Measurements from ENCODE around the gene PSAPL1.

Gene PSAPL1

GRCh38 chr4:7473081-7473480, 38.4 kb upstream of the PSAPL1 start:
- H3K27ac ChIP-seq (ENCODE audit: low read depth, low read length) = no peak overlapping the region
- H3K18ac ChIP-seq (ENCODE audit: low read length) = no peak overlapping the region
- no peaks in the 10 kb centered on the region for H3K79me2 ChIP-seq (ENCODE audit: control insufficient read depth, insufficient read depth, low read length, poor library complexity)
- no peaks in the 10 kb centered on the region for H3K79me1 ChIP-seq (ENCODE audit: low read length)
- peaks cover 0 to 4% of the 10 kb centered on the region in 2 experiments for H3K4me1 ChIP-seq (ENCODE audit: control insufficient read depth in 1 of 2, insufficient read depth in 2 of 2, low read length in 2 of 2)
- no peak overlapping the region for H3K9ac ChIP-seq (ENCODE audit: low read length)
- H2AFZ ChIP-seq (ENCODE audit: insufficient read depth, low read length, poor library complexity) = no peak overlapping the region
- no peaks in the 10 kb centered on the region for H3K36me3 ChIP-seq (ENCODE audit: control insufficient read depth in 1 of 2, insufficient read depth in 2 of 2, low read length in 2 of 2)
- no peak overlapping the region for H2BK5ac ChIP-seq (ENCODE audit: low read depth, low read length, poor library complexity)
- no peaks in the 10 kb centered on the region for H3K27me3 ChIP-seq (ENCODE audit: insufficient read depth, low read length)
- DNase-seq = no peak
- no peak overlapping the region for H3K23ac ChIP-seq (ENCODE audit: low read length)
- H2BK120ac ChIP-seq (ENCODE audit: insufficient read depth, low read length, poor library complexity) = no peak overlapping the region
- H2BK12ac ChIP-seq (ENCODE audit: low read length) = no peak overlapping the region
- H3K4me3 ChIP-seq (ENCODE audit: low read depth, low read length) = no peak overlapping the region
- no peak overlapping the region for H4K12ac ChIP-seq (ENCODE audit: low read depth, low read length)
- whole genome bisulfite sequencing (ENCODE audit: extremely low coverage, insufficient coverage, insufficient read length) = no CpG with 5 or more reads among the region's 10 CpGs
- peaks cover 5% of the 10 kb centered on the region for H3K9me3 ChIP-seq (ENCODE audit: insufficient read depth, low read depth, low read length)
- no peak overlapping the region for H4K91ac ChIP-seq (ENCODE audit: low read depth, low read length)
- no peak overlapping the region for H2AK5ac ChIP-seq (ENCODE audit: low read length)
- no peak overlapping the region for H3K4ac ChIP-seq (ENCODE audit: low read depth, low read length)
- H4K8ac ChIP-seq (ENCODE audit: low read depth, low read length) = no peak overlapping the region
- H3K14ac ChIP-seq (ENCODE audit: low read length) = no peak overlapping the region
- no peak overlapping the region for H3K4me2 ChIP-seq (ENCODE audit: low read length)

- no peak overlapping the region for H2BK5ac ChIP-seq (ENCODE audit: low read depth, low read length, poor library complexity)
- H3K27me3 ChIP-seq (ENCODE audit: insufficient read depth, low read length) = no peaks in the 10 kb centered on the region
- no peak overlapping the region for H3K9ac ChIP-seq (ENCODE audit: low read length)
- H3K9me3 ChIP-seq (ENCODE audit: insufficient read depth, low read depth, low read length) = peaks cover 6% of the 10 kb centered on the region
- no peaks in the 10 kb centered on the region for H3K79me2 ChIP-seq (ENCODE audit: control insufficient read depth, insufficient read depth, low read length, poor library complexity)
- no peak overlapping the region for H3K4me2 ChIP-seq (ENCODE audit: low read length)
- H3K27ac ChIP-seq (ENCODE audit: low read depth, low read length) = no peak overlapping the region
- no peak overlapping the region for H2AFZ ChIP-seq (ENCODE audit: insufficient read depth, low read length, poor library complexity)
- no peak overlapping the region for H2BK12ac ChIP-seq (ENCODE audit: low read length)
- WGBS (ENCODE audit: extremely low coverage, insufficient coverage, insufficient read length) = no CpG with 5 or more reads among the region's 19 CpGs
- H3K18ac ChIP-seq (ENCODE audit: low read length) = no peak overlapping the region
- DNase-seq = no peak
- no peak overlapping the region for H2AK5ac ChIP-seq (ENCODE audit: low read length)
- H3K4me1 ChIP-seq (ENCODE audit: control insufficient read depth in 1 of 2, insufficient read depth in 2 of 2, low read length in 2 of 2) = peaks cover 0 to 4% of the 10 kb centered on the region in 2 experiments
- no peak overlapping the region for H4K91ac ChIP-seq (ENCODE audit: low read depth, low read length)
- no peak overlapping the region for H3K4me3 ChIP-seq (ENCODE audit: low read depth, low read length)
- no peak overlapping the region for H4K12ac ChIP-seq (ENCODE audit: low read depth, low read length)
- H3K14ac ChIP-seq (ENCODE audit: low read length) = no peak overlapping the region
- H3K23ac ChIP-seq (ENCODE audit: low read length) = no peak overlapping the region
- H4K8ac ChIP-seq (ENCODE audit: low read depth, low read length) = no peak overlapping the region
- no peaks in the 10 kb centered on the region for H3K79me1 ChIP-seq (ENCODE audit: low read length)
- no peak overlapping the region for H2BK120ac ChIP-seq (ENCODE audit: insufficient read depth, low read length, poor library complexity)
- no peaks in the 10 kb centered on the region for H3K36me3 ChIP-seq (ENCODE audit: control insufficient read depth in 1 of 2, insufficient read depth in 2 of 2, low read length in 2 of 2)
- no peak overlapping the region for H3K4ac ChIP-seq (ENCODE audit: low read depth, low read length)
Observed at GRCh38 chr4:7472442-7473013, 37.8 kb upstream of the PSAPL1 start.

- H3K4me1 ChIP-seq (ENCODE audit: control insufficient read depth in 1 of 2, insufficient read depth in 2 of 2, low read length in 2 of 2) = no peaks in the 10 kb centered on the region
- no peak overlapping the region for H3K27ac ChIP-seq (ENCODE audit: low read depth, low read length)
- H3K36me3 ChIP-seq (ENCODE audit: control insufficient read depth in 1 of 2, insufficient read depth in 2 of 2, low read length in 2 of 2) = no peaks in the 10 kb centered on the region
- no peak overlapping the region for H4K12ac ChIP-seq (ENCODE audit: low read depth, low read length)
- H3K4me2 ChIP-seq (ENCODE audit: low read length) = no peak overlapping the region
- no peak overlapping the region for H4K8ac ChIP-seq (ENCODE audit: low read depth, low read length)
- no peaks in the 10 kb centered on the region for H3K79me2 ChIP-seq (ENCODE audit: control insufficient read depth, insufficient read depth, low read length, poor library complexity)
- no peaks in the 10 kb centered on the region for H3K79me1 ChIP-seq (ENCODE audit: low read length)
- no peak overlapping the region for H3K14ac ChIP-seq (ENCODE audit: low read length)
- DNase-seq = no peak
- peaks cover 6% of the 10 kb centered on the region for H3K9me3 ChIP-seq (ENCODE audit: insufficient read depth, low read depth, low read length)
- H3K27me3 ChIP-seq (ENCODE audit: insufficient read depth, low read length) = no peaks in the 10 kb centered on the region
- no peak overlapping the region for H4K91ac ChIP-seq (ENCODE audit: low read depth, low read length)
- no peak overlapping the region for H2BK12ac ChIP-seq (ENCODE audit: low read length)
- no peak overlapping the region for H3K9ac ChIP-seq (ENCODE audit: low read length)
- no peak overlapping the region for H2BK5ac ChIP-seq (ENCODE audit: low read depth, low read length, poor library complexity)
- WGBS (ENCODE audit: extremely low coverage, insufficient coverage, insufficient read length) = no CpG with 5 or more reads among the region's 8 CpGs
- H3K4me3 ChIP-seq (ENCODE audit: low read depth, low read length) = no peak overlapping the region
- H2BK120ac ChIP-seq (ENCODE audit: insufficient read depth, low read length, poor library complexity) = no peak overlapping the region
- no peak overlapping the region for H3K23ac ChIP-seq (ENCODE audit: low read length)
- H3K18ac ChIP-seq (ENCODE audit: low read length) = no peak overlapping the region
- no peak overlapping the region for H2AK5ac ChIP-seq (ENCODE audit: low read length)
- no peak overlapping the region for H2AFZ ChIP-seq (ENCODE audit: insufficient read depth, low read length, poor library complexity)
- no peak overlapping the region for H3K4ac ChIP-seq (ENCODE audit: low read depth, low read length)
Observed at GRCh38 chr4:7470522-7471128, 35.9 kb upstream of the PSAPL1 start.

GRCh38 chr4:7470111-7470510, 35.4 kb upstream of the PSAPL1 start:
- no peak overlapping the region for H3K9ac ChIP-seq (ENCODE audit: low read length)
- H2AK5ac ChIP-seq (ENCODE audit: low read length) = no peak overlapping the region
- no peaks in the 10 kb centered on the region for H3K4me1 ChIP-seq (ENCODE audit: control insufficient read depth in 1 of 2, insufficient read depth in 2 of 2, low read length in 2 of 2)
- no peak overlapping the region for H3K27ac ChIP-seq (ENCODE audit: low read depth, low read length)
- no peak overlapping the region for H3K18ac ChIP-seq (ENCODE audit: low read length)
- H3K36me3 ChIP-seq (ENCODE audit: control insufficient read depth in 1 of 2, insufficient read depth in 2 of 2, low read length in 2 of 2) = no peaks in the 10 kb centered on the region
- no peaks in the 10 kb centered on the region for H3K27me3 ChIP-seq (ENCODE audit: insufficient read depth, low read length)
- H4K91ac ChIP-seq (ENCODE audit: low read depth, low read length) = no peak overlapping the region
- H2BK12ac ChIP-seq (ENCODE audit: low read length) = no peak overlapping the region
- no peak overlapping the region for H2AFZ ChIP-seq (ENCODE audit: insufficient read depth, low read length, poor library complexity)
- no peak overlapping the region for H3K23ac ChIP-seq (ENCODE audit: low read length)
- H4K12ac ChIP-seq (ENCODE audit: low read depth, low read length) = no peak overlapping the region
- H2BK120ac ChIP-seq (ENCODE audit: insufficient read depth, low read length, poor library complexity) = no peak overlapping the region
- H3K79me2 ChIP-seq (ENCODE audit: control insufficient read depth, insufficient read depth, low read length, poor library complexity) = no peaks in the 10 kb centered on the region
- no peak overlapping the region for H3K14ac ChIP-seq (ENCODE audit: low read length)
- no peak overlapping the region for H3K4me3 ChIP-seq (ENCODE audit: low read depth, low read length)
- no peaks in the 10 kb centered on the region for H3K79me1 ChIP-seq (ENCODE audit: low read length)
- DNase-seq = no peak
- peaks cover 6% of the 10 kb centered on the region for H3K9me3 ChIP-seq (ENCODE audit: insufficient read depth, low read depth, low read length)
- no peak overlapping the region for H3K4ac ChIP-seq (ENCODE audit: low read depth, low read length)
- H4K8ac ChIP-seq (ENCODE audit: low read depth, low read length) = no peak overlapping the region
- WGBS (ENCODE audit: extremely low coverage, insufficient coverage, insufficient read length) = 100% methylated on average over 3 of the region's 3 CpGs
- no peak overlapping the region for H3K4me2 ChIP-seq (ENCODE audit: low read length)
- no peak overlapping the region for H2BK5ac ChIP-seq (ENCODE audit: low read depth, low read length, poor library complexity)
